HFFc6 (cell line): ENCODE measurements around the gene FGF14. TPM values are rescaled to one million over a fixed set of nuclear protein-coding genes. Genes with fewer than 3 reads are reported as not detected.

Experiments
- DNase-seq: peaks from one replicate; pipeline ENCODE4 v3.0.0-alpha.2; 2018
- H3K27ac Mint-ChIP-seq: 2 replicates; pipeline ENCODE4 v1.8.0; 2020; ENCODE audit warnings: mild to moderate bottlenecking, mixed read lengths
- H3K27me3 Mint-ChIP-seq: 2 replicates; pipeline ENCODE4 v1.8.0; 2021; ENCODE audit warnings: mild to moderate bottlenecking, moderate library complexity, mixed read lengths; ENCODE audit not compliant: insufficient read depth
- H3K36me3 Mint-ChIP-seq: 2 replicates; pipeline ENCODE4 v1.8.0; 2021; ENCODE audit warnings: low read depth, mixed read lengths
- H3K4me1 Mint-ChIP-seq: 2 replicates; pipeline ENCODE4 v1.8.0; 2020; ENCODE audit warnings: low read depth, mixed read lengths
- H3K4me3 Mint-ChIP-seq: 2 replicates; pipeline ENCODE4 v1.8.0; 2020; ENCODE audit warnings: mild to moderate bottlenecking, moderate library complexity, mixed read lengths
- H3K9me3 Mint-ChIP-seq: 2 replicates; pipeline ENCODE4 v1.8.0; 2020; ENCODE audit warnings: mild to moderate bottlenecking, mixed read lengths
- CTCF ChIP-seq: fragments of 200-600 bp; sonication (generic); IDR thresholded peaks from 2 replicates; pipeline ENCODE4 v1.5.0; 2021; ENCODE audit warnings: antibody characterized with exemption, mild to moderate bottlenecking
- total RNA-seq, 6 experiments: library from RNA; stranded (reverse); fragmentation: NEBNext Ultra II Directional; extraction: Animal tissue kit (Norgen Biotek cat#: 25700); gene quantifications; 2 replicates in 1 of 6; 3 replicates in 5 of 6; pipeline ENCODE4 v1.2.3, GENCODE V29; 2021

Gene FGF14
- total RNA-seq, 6 experiments from 2014 or later: 0.02 to 0.03 TPM; not detected in 4

- Mint-ChIP-seq H3K9me3 (peaks cover 34% of the 10 kb centered on the region), H3K4me1 (no peaks in the 10 kb centered on the region), H3K27me3 (no peaks in the 10 kb centered on the region), H3K27ac (no peak overlapping the region), H3K36me3 (no peaks in the 10 kb centered on the region), H3K4me3 (no peak overlapping the region)
- DNase-seq: no peak
- no peak for TF ChIP-seq CTCF
These were observed 90.4 kb downstream of the FGF14 start for GRCh38 chr13:102311419-102311796.

- Mint-ChIP-seq H3K27me3 (no peaks in the 10 kb centered on the region), H3K36me3 (no peaks in the 10 kb centered on the region), H3K9me3 (peaks cover 38% of the 10 kb centered on the region), H3K4me3 (no peak overlapping the region), H3K27ac (no peak overlapping the region), H3K4me1 (no peaks in the 10 kb centered on the region)
- no peak for DNase-seq
- no peak for TF ChIP-seq CTCF
These were observed 91.0 kb downstream of the FGF14 start for GRCh38 chr13:102310691-102311418.

- Mint-ChIP-seq H3K9me3 (peaks cover 38% of the 10 kb centered on the region), H3K4me1 (no peaks in the 10 kb centered on the region)
These were observed 92.7 kb downstream of the FGF14 start for GRCh38 chr13:102309110-102309509.

GRCh38 chr13:102302534-102302933, 99.3 kb downstream of the FGF14 start:
- H3K4me3 Mint-ChIP-seq: no peak overlapping the region
- no peak overlapping the region for H3K27ac Mint-ChIP-seq

More at GRCh38 chr13:102309110-102309509, 92.7 kb downstream of the FGF14 start:
- Mint-ChIP-seq H3K36me3 (no peaks in the 10 kb centered on the region), H3K4me3 (no peak overlapping the region), H3K27ac (no peak overlapping the region), H3K27me3 (no peaks in the 10 kb centered on the region)
- DNase-seq: no peak
- TF ChIP-seq CTCF: no peak

GRCh38 chr13:102300379-102300778, 101.5 kb downstream of the FGF14 start:
- H3K27ac Mint-ChIP-seq: no peak overlapping the region
- no peak overlapping the region for H3K4me3 Mint-ChIP-seq
- DNase-seq: no peak
- H3K36me3 Mint-ChIP-seq: no peaks in the 10 kb centered on the region
- no peak for TF ChIP-seq CTCF
- peaks cover 9% of the 10 kb centered on the region for H3K9me3 Mint-ChIP-seq
- no peaks in the 10 kb centered on the region for H3K4me1 Mint-ChIP-seq
- H3K27me3 Mint-ChIP-seq: no peaks in the 10 kb centered on the region

More at GRCh38 chr13:102302534-102302933, 99.3 kb downstream of the FGF14 start:
- H3K36me3 Mint-ChIP-seq: no peaks in the 10 kb centered on the region
- H3K9me3 Mint-ChIP-seq: peaks cover 16% of the 10 kb centered on the region
- H3K27me3 Mint-ChIP-seq: no peaks in the 10 kb centered on the region
- no peaks in the 10 kb centered on the region for H3K4me1 Mint-ChIP-seq
- DNase-seq: no peak
- TF ChIP-seq CTCF: no peak
